K562 (cell line): ENCODE measurements around the gene UBFD1. TPM values are rescaled to one million over a fixed set of nuclear protein-coding genes. Genes with fewer than 3 reads are reported as not detected.

Experiments
- ATAC-seq: fragments of 200-7000 bp; cut with Tn5 transposase; 3 replicates; pipeline ENCODE4 v1.9.1; 2020; ENCODE audit warnings: moderate library complexity
- BruUV-seq: library from RNA; stranded (reverse); fragments of 400-500 nt; replicated peaks from 2 replicates; lab custom pipeline; 2021; lab: Mats Ljungman, UMichigan
- CTCF ChIA-PET: fragments of 300-600 bp; formaldehyde crosslinking; extraction: SDS; loops from one replicate; lab custom pipeline; 2021; ENCODE audit warnings: low intra/inter-chr PET ratio; lab: Yijun Ruan, JAX
- POLR2A ChIA-PET: fragments of 300-600, 350-650 bp; sonication (Branson Sonifier 250); formaldehyde crosslinking; extraction: SDS; loops from one replicate; lab custom pipeline; 2021; ENCODE audit warnings: antibody characterized with exemption, inconsistent platforms; lab: Yijun Ruan, JAX
- DNase-seq, 4 experiments: peaks; one replicate each; pipeline versions ENCODE4 v3.0.0 to v3.0.0-alpha.2; 2011 to 2018; ENCODE audit warnings: low spot score in 3 of 4, mixed read lengths in 3 of 4; ENCODE audit errors: extremely low read depth in 1 of 4
- FAIRE-seq: peaks from 2 replicates; lab custom pipeline; 2011; peaks lifted over from hg19 to GRCh38; lab: Jason Lieb, UNC
- H2AFZ ChIP-seq: 2 replicates; pipeline ENCODE4 v1.6.0; 2011; ENCODE audit warnings: low read depth, low read length, control low read depth, inconsistent platforms
- H3K27ac ChIP-seq: fragments of 200-600 bp; 3 replicates; pipeline ENCODE4 v1.8.0; 2011; ENCODE audit warnings: low read depth, mild to moderate bottlenecking, control low read depth, inconsistent platforms, low read length, moderate library complexity, mixed read lengths; ENCODE audit errors: extremely low read depth
- H3K27me3 ChIP-seq, 2 experiments: fragments of 300-600 bp in 1 of 2; 2 replicates in 1 of 2; 3 replicates in 1 of 2; pipeline versions ENCODE4 v1.6.0 to v1.8.0; 2011; ENCODE audit warnings: inconsistent platforms in 2 of 2, low read length in 2 of 2, mild to moderate bottlenecking in 1 of 2, mixed read lengths in 1 of 2, moderate library complexity in 1 of 2; ENCODE audit not compliant: control insufficient read depth in 2 of 2, insufficient read depth in 2 of 2
- H3K36me3 ChIP-seq: fragments of 300-600 bp; 3 replicates; pipeline ENCODE4 v1.8.0; 2011; ENCODE audit warnings: mild to moderate bottlenecking, low read length, inconsistent platforms; ENCODE audit not compliant: control insufficient read depth, insufficient read depth
- H3K4me1 ChIP-seq, 2 experiments: fragments of 200-600 bp in 1 of 2; replicated peaks in 1 of 2; 2 replicates in 1 of 2; 3 replicates in 1 of 2; pipeline versions ENCODE4 v1.5.1 to v1.8.0; 2011; ENCODE audit warnings: inconsistent platforms in 2 of 2, low read length in 2 of 2, mild to moderate bottlenecking in 1 of 2, mixed read lengths in 1 of 2, moderate library complexity in 1 of 2; ENCODE audit not compliant: control insufficient read depth in 2 of 2, insufficient read depth in 2 of 2
- H3K4me2 ChIP-seq: 2 replicates; pipeline ENCODE4 v1.6.1; 2011; ENCODE audit warnings: low read length, control low read depth, inconsistent platforms, mixed read lengths; ENCODE audit not compliant: insufficient read depth
- H3K4me3 ChIP-seq: fragments of 200-600 bp; sonication (generic), shearing (Covaris generic); 2 replicates; pipeline ENCODE4 v1.5.1; 2016; ENCODE audit warnings: control low read depth, inconsistent platforms
- H3K79me2 ChIP-seq: fragments of 200-600 bp; 3 replicates; pipeline ENCODE4 v1.8.0; 2011; ENCODE audit warnings: low read length, inconsistent platforms; ENCODE audit not compliant: control insufficient read depth, insufficient read depth
- H3K9ac ChIP-seq, 2 experiments: 2 replicates each; pipeline versions ENCODE4 v1.6.0 to v1.6.1; 2011; ENCODE audit warnings: low read depth in 2 of 2, low read length in 2 of 2, control low read depth in 1 of 2, inconsistent platforms in 1 of 2, mild to moderate bottlenecking in 1 of 2, mixed read lengths in 1 of 2; ENCODE audit not compliant: insufficient read depth in 1 of 2
- H3K9me1 ChIP-seq: one replicate; pipeline ENCODE4 v1.6.0; 2011; ENCODE audit warnings: inconsistent platforms, mild to moderate bottlenecking, low read length, moderate library complexity; ENCODE audit not compliant: control insufficient read depth, insufficient read depth
- H3K9me3 ChIP-seq: replicated peaks from 2 replicates; pipeline ENCODE4 v1.5.1; 2011; ENCODE audit warnings: low read depth, low read length, inconsistent platforms; ENCODE audit not compliant: control insufficient read depth, insufficient read depth
- H4K20me1 ChIP-seq: replicated peaks from 2 replicates; pipeline ENCODE4 v1.6.1; 2011; ENCODE audit warnings: low read length, inconsistent platforms, mixed read lengths; ENCODE audit not compliant: control insufficient read depth, insufficient read depth
- CREBBP ChIP-seq: IDR thresholded peaks from one replicate; pipeline ENCODE4 v1.6.1; 2012; ENCODE audit warnings: low read depth, mild to moderate bottlenecking, control low read depth, inconsistent platforms, low read length
- FIP1L1 ChIP-seq: fragments of 200-400 bp; formaldehyde crosslinking; IDR thresholded peaks from 2 replicates; pipeline ENCODE4 v1.6.1; 2018; ENCODE audit warnings: mild to moderate bottlenecking, low read depth, low read length; ENCODE audit not compliant: poor library complexity, severe bottlenecking
- FOXP4 ChIP-seq: sonication (generic); formaldehyde crosslinking; IDR thresholded peaks from 2 replicates; pipeline ENCODE4 v1.8.0; 2022; ENCODE audit warnings: mild to moderate bottlenecking, missing genetic modification reagents, borderline replicate concordance
- JUNB ChIP-seq: fragments of 450-650 bp; formaldehyde crosslinking; conservative IDR thresholded peaks from 2 replicates; pipeline ENCODE4 v1.4.0; 2020; ENCODE audit warnings: mild to moderate bottlenecking
- KAT2B ChIP-seq: IDR thresholded peaks from one replicate; pipeline ENCODE4 v1.6.1; 2012; ENCODE audit warnings: low read depth, mild to moderate bottlenecking, control low read depth, inconsistent platforms, low read length, moderate library complexity
- NCOA6 ChIP-seq: fragments of 450-650 bp; IDR thresholded peaks from 2 replicates; pipeline ENCODE4 v1.6.1; 2017; ENCODE audit warnings: mild to moderate bottlenecking
- ZNF324 ChIP-seq: fragments of 250-450 bp; sonication (Bioruptor Pico); IDR thresholded peaks from 2 replicates; pipeline ENCODE4 v1.4.0; 2020; ENCODE audit warnings: mild to moderate bottlenecking
- ZNF830 ChIP-seq: fragments of 250-450 bp; sonication (Bioruptor Pico); IDR thresholded peaks from 2 replicates; pipeline ENCODE4 v1.5.0; 2021; ENCODE audit warnings: mild to moderate bottlenecking
- ZSCAN32 ChIP-seq: fragments of 450-650 bp; formaldehyde crosslinking; IDR thresholded peaks from 2 replicates; pipeline ENCODE4 v1.4.0; 2020; ENCODE audit warnings: mild to moderate bottlenecking, moderate library complexity
- WGBS: fragments of 100-300 bp; shearing (Covaris generic); methylation state at CpG from one replicate; pipeline ENCODE4 v1.1.6; 2016; ENCODE audit warnings: low coverage, mixed read lengths; ENCODE audit not compliant: insufficient coverage; ENCODE audit errors: missing lambda C conversion rate; 5-methylcytosine and 5-hydroxymethylcytosine counted together
- in situ Hi-C: fragments of 300-500 bp; cut with MboI; formaldehyde crosslinking; loops from 4 replicates; pipeline ENCODE4 v1.15.0; 2018; ENCODE audit warnings: inconsistent platforms, mixed read lengths
- intact Hi-C: fragments of 100-400 bp; cut with micrococcal nuclease; formaldehyde crosslinking; loops from 2 replicates; pipeline ENCODE4 v1.14.2; 2022
- polyA plus RNA-seq, 8 experiments: library from polyadenylated mRNA; depleted of rRNA in 4 of 8; stranded (reverse) in 5 of 8; unstranded in 3 of 8; fragments of >200 nt; fragmentation: Nextera tagmentation in 2 of 8; fragmentation: Illumina TruSeq in 1 of 8; extraction: Ambion mirVana in 2 of 8; extraction: Trizol in 1 of 8; gene quantifications; 2 replicates each; pipeline versions ENCODE4 v1.2.1 to v1.2.3, GENCODE V29; 2011 to 2014; ENCODE audit warnings: inconsistent platforms in 1 of 8, missing spikeins in 1 of 8
- total RNA-seq, 7 experiments: library from RNA; depleted of rRNA in 6 of 7; stranded (reverse); fragments of >200 nt in 6 of 7; fragmentation: Illumina TruSeq in 2 of 7; extraction: Trizol in 2 of 7; gene quantifications; 2 replicates each; pipeline versions ENCODE4 v1.2.1 to v1.2.3, GENCODE V29; 2011 to 2021; ENCODE audit warnings: low replicate concordance in 1 of 7

Gene UBFD1
- total and polyA plus RNA-seq, 9 of the 15 experiments (the other 6 are each of a cell fraction or from before 2014, with no cell fraction given): 10.7 to 66.2 (median 34.0) TPM

- no peak overlapping the region for H3K4me3 ChIP-seq
- DNase-seq: no peak
- H3K9ac ChIP-seq: no peak overlapping the region
- POLR2A ChIA-PET: no interaction called here
- whole genome bisulfite sequencing: 94% methylated on average over 10 of the region's 13 CpGs
- no peaks in the 10 kb centered on the region for H3K9me3 ChIP-seq
- H3K4me2 ChIP-seq: no peak overlapping the region
- no peak overlapping the region for H3K27ac ChIP-seq
- peaks cover 35% of the 10 kb centered on the region for H3K79me2 ChIP-seq
- CTCF ChIA-PET: no interaction called here
- no peaks in the 10 kb centered on the region for H3K27me3 ChIP-seq
- H3K4me1 ChIP-seq: peaks cover 3 to 6% of the 10 kb centered on the region in 2 experiments; a peak in 2 of 5 replicates
- H2AFZ ChIP-seq: no peak overlapping the region
- ATAC-seq: no peak
- peaks cover 84% of the 10 kb centered on the region for H3K36me3 ChIP-seq
- in situ Hi-C loops (no loop called here), intact Hi-C loops (no loop called here)
- BruUV-seq: no TSS peak
- no peaks in the 10 kb centered on the region for H3K9me1 ChIP-seq
- H4K20me1 ChIP-seq: no peaks in the 10 kb centered on the region
- FAIRE-seq: no peak
- TF ChIP-seq CREBBP: no peak
- TF ChIP-seq JUNB (CRISPR knock-in tag): no peak
- TF ChIP-seq FOXP4 (CRISPR knock-in tag): no peak
- TF ChIP-seq ZSCAN32: no peak
- TF ChIP-seq NCOA6: no peak
- no peak for TF ChIP-seq ZNF830 (CRISPR knock-in tag)
- TF ChIP-seq KAT2B: no peak
- no peak for TF ChIP-seq FIP1L1
- TF ChIP-seq ZNF324 (CRISPR knock-in tag): no peak
- TF ChIP-seq, all 486 proteins: peak for 0
Observed at GRCh38 chr16:23562505-23562904, 5.0 kb downstream of the UBFD1 start.
